ENCODE measurements around the gene HOOK2.
"Not testable (repeated sequence)": the region's sequence is repeated elsewhere in the genome, so short reads cannot be mapped to it uniquely, and the experiment has no call there.

Gene HOOK2

GRCh38 chr19:12751635-12752034, 23.7 kb downstream of the HOOK2 start, which contains the start of gene BEST2:
TSS of gene BEST2 (plus strand) at chr19:12751791. CDS start at chr19:12752593, 802 bp downstream.
- FAIRE-seq, result no peak

GRCh38 chr19:12750851-12751250, 24.5 kb downstream of the HOOK2 start:
- FAIRE-seq, result no peak

GRCh38 chr19:12749938-12750521, 25.3 kb downstream of the HOOK2 start:
- FAIRE-seq, result no peak

GRCh38 chr19:12748489-12748888, 26.9 kb downstream of the HOOK2 start:
- FAIRE-seq, result no peak

GRCh38 chr19:12745166-12745897, 30.0 kb downstream of the HOOK2 start:
- FAIRE-seq, result no peak

GRCh38 chr19:12737835-12738351, 37.5 kb downstream of the HOOK2 start:
- no peak for FAIRE-seq

- peak; percentile 99 for FAIRE-seq
Observed at GRCh38 chr19:12736995-12737834, 38.1 kb downstream of the HOOK2 start, which contains the start of gene GET3. TSS of gene GET3 (plus strand) at chr19:12737497. CDS start at chr19:12737506, 9 bp downstream.

GRCh38 chr19:12733369-12734214, 41.8 kb downstream of the HOOK2 start:
- FAIRE-seq, result no peak

GRCh38 chr19:12731337-12731736, 44.0 kb downstream of the HOOK2 start:
- FAIRE-seq, result no peak

GRCh38 chr19:12730064-12730463, 45.3 kb downstream of the HOOK2 start:
- FAIRE-seq, result no peak

- no peak for FAIRE-seq
Observed at GRCh38 chr19:12727745-12728433, 47.5 kb downstream of the HOOK2 start.

- no peak for FAIRE-seq
Observed at GRCh38 chr19:12726988-12727316, 48.4 kb downstream of the HOOK2 start.

GRCh38 chr19:12725612-12726011, 49.7 kb downstream of the HOOK2 start:
- FAIRE-seq, result not testable (repeated sequence)

- no peak for FAIRE-seq
Observed at GRCh38 chr19:12723641-12724426, 51.5 kb downstream of the HOOK2 start, which contains the start of gene TNPO2. TSS of gene TNPO2 (minus strand) at chr19:12723932. CDS start at chr19:12720977, 2,955 bp downstream.

GRCh38 chr19:12723381-12723640, 52.0 kb downstream of the HOOK2 start:
- FAIRE-seq, result no peak

GRCh38 chr19:12722566-12723380, 52.6 kb downstream of the HOOK2 start:
- peak; percentile 90 for FAIRE-seq

GRCh38 chr19:12721656-12722565, 53.4 kb downstream of the HOOK2 start:
- FAIRE-seq, result no peak

- no peak for FAIRE-seq
Observed at GRCh38 chr19:12720851-12721655, 54.3 kb downstream of the HOOK2 start.

Data from TTC549 (cell line).